NK-92 treated with Interleukin-12 subunit alpha and Interleukin-12 subunit beta, amount 100 ng/mL, for 24 hours (cell line): Measurements from ENCODE around the gene PLCD3.

ENCODE experiments used
- DNase-seq: peaks from one replicate; lab custom pipeline; 2025; lab: John Stamatoyannopoulos, UW

PLCD3 gene

DNA sequence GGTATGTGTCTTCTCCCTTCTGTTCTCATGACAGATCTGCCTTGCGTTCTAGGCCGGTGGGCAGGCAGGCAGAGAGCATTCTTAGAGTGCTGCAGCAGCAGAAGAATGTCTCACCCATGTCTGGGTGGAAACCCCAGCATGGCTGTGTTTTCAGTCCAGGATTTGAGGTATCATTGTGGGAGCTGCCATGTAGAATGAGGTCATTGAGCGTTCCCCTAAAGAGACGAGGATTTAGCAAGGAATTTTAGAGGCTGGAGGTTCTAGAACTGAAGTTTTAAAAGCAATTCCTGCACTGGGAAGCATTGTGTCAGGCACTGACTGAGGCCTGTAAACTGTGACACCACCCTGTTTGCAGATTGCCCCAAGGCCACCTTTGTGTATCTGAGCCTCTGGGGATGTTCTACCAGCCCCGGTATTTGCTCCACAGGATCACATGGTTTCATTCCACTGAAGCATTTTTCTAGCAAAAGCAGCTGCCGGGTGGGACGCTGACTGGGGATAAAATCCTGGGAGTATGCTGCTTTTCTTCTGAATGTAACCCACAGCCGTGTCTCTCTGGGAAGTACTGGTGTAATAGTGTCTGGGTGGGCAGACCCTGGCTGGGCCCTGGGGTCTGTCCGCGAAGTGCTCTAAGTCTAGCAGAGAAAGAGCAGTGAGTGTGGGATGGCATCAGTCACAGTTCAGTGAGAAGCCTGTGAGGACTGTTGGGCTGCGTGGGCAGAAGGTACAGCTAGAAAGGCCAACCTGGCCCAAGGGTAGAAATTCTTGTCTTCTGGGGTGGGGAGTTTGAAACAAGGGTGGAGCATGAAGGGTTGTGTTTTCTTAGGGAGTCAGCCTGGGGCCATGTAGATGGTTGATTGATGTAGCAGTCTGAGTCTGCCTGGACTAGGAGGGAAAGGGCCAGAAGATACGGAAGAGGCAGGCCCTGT lies 30.2 kb downstream of the PLCD3 start:
- no peak for DNase-seq

DNA sequence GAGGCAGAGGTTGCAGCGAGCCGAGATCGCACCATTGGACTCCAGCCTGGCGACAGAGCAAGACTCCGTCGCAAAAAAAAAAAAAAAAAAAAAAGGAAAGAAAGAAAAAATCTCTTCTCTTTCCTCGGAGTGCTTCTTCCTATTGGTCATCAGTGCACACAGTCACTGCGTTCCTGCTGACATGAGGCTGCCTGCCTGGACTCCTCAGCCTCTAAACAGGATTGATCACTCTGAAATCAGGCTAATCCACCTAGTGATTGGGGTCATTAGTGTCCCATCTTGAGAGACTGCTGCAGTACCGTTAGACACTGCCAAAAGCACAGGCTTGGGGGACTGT lies 30.8 kb downstream of the PLCD3 start:
- DNase-seq = no peak

DNA sequence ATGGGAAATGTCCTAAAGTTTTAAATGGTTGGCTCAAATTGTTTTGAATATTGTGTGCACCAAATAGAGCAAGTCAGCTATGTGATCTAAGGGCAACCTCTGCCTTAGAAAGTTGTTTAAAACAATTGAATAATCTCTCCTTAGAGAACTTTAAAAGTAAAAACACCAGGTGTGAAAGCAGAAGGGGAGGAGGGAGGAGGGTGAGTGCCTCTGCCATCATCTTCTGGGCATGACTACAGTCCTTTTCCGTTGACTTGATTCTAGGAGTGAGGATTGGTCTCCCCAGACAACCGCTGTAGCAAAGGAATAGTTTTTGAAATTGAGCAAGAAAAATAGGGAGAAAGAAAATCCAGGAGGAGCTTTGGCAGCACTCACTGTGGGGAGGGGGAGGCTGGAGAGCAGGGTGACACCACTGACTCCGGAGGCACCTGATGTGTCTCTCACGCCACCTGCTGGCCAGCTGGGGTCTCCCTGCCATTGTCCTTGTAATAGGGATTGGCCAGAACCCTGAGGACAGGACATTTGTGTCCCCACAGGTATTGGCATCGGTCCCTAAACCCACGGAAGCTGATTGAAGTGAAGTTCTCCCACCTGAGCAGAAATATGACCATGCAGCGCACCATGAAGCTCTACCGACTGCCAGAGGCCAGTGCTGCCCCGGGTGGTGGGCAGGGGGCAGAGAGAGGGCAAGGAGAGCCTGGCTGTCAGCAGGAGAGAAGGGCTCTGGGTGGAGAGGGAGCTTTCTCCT lies 33.3 kb downstream of the PLCD3 start:
- peak; percentile 55 for DNase-seq

- no peak for DNase-seq
Measured at GRCh38 chr17:45098081-45098868, 34.0 kb downstream of the PLCD3 start.

DNA sequence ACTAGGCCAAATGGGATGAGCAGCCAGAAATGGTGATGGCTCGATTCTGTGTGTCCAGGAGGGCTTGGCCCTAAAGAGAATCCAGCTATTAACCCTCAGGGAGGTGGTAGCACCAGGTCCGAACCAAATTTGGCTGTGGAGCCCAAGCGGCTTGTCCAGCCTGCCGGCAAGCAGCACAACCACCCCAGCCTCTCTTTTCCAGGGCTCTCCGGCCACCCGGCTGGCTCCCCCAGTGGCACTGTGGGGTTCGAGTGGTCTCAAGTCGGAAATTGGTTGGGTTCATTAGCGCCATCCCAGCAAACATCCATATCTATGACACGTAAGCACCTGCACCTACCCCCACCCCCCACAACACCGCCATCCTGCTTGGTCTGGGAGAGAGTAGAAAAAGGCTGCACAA lies 35.4 kb downstream of the PLCD3 start:
- no peak for DNase-seq

DNA sequence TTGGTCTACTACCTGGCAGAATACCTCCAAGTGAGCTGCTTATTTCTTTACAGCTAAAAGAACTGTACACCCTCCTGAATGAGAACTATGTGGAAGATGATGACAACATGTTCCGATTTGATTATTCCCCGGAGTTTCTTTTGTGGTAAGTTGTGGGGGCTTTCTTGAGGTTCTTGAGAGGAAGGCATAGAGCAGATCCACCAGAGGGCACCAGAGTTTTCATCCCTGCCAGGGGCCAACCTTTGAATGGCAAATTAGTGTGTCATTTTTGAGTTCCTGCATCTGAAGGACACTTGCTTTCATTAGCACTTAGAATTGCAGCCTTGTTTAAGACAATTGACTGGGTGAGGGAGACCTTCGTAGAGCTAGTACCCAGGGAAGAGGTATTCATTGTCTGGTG lies 36.2 kb downstream of the PLCD3 start:
- no peak for DNase-seq

DNA sequence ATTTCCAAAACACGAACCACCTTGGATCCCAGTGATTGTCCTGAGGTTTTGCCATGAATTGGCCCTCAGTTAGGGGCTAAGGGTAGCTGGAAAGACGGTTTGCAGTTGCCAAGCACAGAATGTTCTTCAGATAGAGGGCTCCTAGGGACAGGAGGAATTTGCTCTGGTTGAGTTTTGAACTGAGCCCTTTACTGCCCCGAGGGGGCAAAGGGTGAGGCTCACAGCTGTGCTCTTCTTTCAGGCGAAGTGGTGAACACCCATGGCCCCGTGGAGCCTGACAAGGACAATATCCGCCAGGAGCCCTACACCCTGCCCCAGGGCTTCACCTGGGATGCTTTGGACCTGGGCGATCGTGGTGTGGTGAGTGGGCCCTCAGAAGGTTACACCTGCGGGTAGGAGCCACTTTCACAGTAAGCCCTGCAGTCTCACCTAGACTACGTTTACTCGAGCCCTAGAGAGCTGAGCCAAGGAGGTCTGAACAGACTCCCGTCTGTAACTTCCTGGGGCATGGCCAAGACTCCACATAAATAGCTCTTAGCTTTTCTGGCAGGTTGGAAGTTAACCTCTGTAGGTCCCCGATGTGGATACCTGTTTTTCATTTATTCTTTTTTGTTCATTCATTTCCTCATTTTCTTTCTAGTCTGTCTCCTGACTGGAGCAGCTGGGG lies 38.7 kb downstream of the PLCD3 start:
- DNase-seq = no peak

DNA sequence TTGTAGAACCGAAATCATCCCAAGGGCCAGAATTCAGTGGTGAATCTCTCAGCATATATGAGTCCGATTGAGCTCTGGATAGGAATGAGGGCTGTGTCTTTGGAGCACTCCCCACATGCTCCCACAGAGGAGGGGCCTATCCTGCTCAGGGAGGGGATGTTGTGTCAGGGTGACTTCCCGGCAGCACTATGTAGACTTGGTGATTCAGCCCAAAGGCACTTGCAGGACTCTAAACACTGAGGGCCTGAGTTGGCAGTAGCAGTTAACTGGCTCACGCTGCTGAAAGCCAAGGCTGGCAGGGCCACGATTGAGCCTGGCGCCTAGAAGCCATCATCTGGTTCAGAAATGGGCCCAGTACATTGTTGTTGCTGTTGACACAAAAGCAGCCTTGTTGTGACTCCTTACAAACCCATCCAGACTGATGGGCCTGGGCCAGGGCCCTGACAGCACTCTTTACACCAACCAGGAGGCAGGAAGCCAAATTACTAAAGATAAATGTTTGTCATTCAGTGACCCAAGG lies 39.3 kb downstream of the PLCD3 start:
- no peak for DNase-seq

DNA sequence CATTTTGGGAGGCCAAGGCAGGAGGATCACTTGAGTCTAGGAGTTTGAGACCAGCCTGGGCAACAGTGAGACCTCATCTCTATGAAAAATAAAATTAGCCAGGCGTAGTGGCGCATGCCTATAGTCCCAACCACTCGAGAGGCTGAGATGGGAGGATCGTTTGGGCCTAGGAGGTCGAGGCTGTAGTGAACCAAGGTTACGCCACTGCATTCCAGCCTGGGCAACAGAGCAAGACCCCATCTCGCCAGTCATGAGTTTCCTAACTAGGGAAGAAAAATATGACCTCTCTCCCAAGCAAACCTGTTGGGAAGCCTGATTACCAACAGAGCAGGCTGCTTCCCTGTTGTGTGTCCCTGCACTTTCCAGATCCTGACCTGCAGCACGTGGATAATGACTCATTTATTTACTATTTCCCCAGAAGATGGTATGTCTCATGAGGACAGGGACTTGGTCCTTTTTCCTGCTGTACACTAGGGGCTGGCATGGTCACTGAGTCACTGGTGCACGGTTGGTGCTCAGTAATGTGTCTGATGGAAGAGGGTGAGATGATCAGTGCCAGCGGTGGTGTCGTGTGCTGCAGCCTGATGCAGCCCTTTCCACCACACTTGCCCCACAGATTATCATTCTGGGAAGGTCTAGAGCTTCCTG lies 40.4 kb downstream of the PLCD3 start:
- no peak for DNase-seq

DNA sequence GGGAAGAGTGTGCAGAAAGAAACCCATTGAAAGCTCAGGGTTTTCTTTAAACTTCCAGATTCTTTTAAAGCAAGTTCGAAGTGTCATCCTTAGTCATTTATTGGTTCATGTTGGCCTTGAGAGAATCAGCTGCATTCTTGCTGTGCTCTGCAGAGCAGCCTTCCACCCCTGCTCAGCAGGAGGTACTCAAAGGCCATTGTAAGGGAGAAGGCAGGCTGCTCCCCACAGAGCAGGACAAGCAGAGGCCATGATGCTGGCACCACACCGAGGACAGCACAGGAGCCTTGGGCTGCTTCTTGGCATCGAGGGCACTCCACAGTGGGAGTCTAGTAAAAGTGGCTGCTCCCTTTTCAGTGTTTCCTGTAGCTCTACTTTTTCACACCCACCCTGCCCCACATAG lies 41.6 kb downstream of the PLCD3 start:
- no peak for DNase-seq

- no peak for DNase-seq
Measured at GRCh38 chr17:45088741-45089140, 43.6 kb downstream of the PLCD3 start.

DNA sequence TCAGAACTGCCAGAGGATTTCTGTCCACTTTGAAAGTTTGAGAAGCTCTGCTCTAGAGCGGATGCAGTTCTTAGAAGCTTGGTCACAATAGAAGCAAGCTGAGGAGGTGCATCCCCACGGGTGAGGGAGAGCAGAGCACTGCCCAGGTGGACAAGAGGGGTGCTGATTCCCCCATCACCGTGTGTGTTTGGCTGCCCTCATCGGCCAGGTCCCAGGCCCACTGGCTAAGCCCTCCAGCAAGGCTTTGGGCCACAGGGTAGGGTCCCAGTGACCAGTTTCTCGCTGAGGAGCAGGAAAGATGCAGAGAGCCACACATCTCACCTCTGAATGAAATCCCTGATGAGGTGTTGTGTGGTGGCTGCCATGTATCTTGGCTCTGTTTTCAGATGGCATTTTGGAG lies 44.3 kb downstream of the PLCD3 start:
- no peak for DNase-seq

GRCh38 chr17:45087504-45087975 lies 44.8 kb downstream of the PLCD3 start:
- DNase-seq = no peak

- DNase-seq = no peak
Measured at GRCh38 chr17:45086865-45087503, 45.3 kb downstream of the PLCD3 start.

DNA sequence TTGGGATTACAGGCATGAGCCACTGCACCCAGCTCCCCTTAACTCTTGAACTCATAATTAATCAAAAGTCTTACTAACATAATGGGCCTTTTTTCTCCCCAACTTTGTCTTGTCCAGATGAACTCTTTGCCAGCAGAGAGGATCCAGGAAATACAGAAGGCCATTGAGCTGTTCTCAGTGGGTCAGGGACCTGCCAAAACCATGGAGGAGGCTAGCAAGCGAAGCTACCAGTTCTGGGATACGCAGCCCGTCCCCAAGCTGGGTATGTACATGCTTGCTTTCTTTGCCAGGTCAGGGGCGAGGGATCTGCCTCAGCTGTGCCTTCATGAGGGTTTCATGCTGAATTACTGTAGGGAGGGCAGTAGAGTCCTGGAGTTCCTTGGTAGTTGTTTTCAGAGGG lies 45.9 kb downstream of the PLCD3 start:
- no peak for DNase-seq

GRCh38 chr17:45081047-45081703 lies 51.1 kb downstream of the PLCD3 start:
- DNase-seq = no peak

DNA sequence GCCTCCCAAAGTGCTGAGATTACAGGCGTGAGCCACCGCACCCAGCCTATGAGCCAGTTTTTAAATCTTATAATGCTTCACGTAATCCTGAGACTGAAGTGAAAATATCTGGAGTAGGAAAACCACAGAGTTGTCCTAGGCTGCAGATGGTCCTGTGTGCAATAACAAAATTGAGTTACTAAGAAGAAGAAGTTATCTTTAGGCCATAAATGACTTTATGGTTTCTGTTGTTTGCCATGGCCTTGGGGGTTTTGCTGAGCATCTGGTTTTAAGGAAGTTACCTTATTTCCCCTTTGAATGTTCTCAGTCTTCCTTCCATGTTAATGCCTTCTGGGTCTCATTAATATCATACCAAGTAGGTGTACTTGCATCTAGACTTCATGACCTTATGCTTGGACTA lies 54.7 kb downstream of the PLCD3 start:
- DNase-seq = no peak

DNA sequence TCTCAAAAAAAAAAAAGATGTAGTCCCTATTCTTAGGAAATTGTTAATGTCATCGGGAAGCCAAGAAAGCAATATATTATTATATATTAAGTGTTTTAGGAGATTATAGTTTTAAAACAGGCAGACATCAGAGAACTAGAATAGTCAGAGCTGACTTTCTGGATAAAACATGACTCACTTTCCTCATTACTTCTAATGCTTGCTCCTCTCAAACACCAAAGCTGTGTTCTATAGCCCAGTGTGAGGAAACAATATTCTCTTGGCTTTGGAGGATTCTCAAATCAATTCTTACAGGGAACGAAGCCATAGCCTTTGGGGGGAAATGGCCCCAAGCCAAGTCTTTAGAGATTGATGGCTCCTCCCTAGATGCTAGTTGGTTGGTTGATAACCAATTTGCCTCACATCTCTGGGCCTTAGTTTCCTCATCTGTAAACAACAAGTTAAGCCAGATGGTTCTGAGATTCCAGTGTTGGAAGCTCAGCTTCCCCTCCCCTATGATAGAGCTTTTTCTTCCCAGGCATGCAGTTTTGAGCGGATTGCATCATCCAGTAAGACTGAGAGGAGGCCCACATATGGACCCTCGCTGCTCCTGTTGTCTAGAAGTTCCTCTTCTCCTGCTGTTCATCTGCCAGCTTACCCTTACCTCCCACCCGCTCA lies 58.8 kb downstream of the PLCD3 start:
- DNase-seq = no peak

DNA sequence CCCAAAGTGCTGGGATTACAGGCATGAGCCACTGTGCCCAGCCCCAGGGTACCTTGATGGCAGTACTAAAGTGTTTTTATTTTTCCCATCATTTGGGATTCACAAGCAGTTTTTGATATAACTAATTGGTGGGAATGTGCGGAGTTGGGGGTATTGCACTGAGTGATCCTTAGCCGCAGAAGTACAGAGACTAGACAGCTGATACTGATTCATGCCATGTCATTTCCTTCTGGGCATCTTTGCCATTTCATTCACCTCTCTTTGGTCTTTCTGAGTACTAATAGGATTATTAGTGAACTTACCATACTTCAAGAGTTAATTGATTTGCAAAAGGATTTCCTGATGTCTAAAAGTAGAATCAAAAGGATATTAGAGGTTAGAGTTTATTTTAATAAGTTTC lies 61.5 kb downstream of the PLCD3 start:
- no peak for DNase-seq

GRCh38 chr17:45070001-45070400 lies 62.3 kb downstream of the PLCD3 start:
- DNase-seq = no peak
